ENCODE measurements around the gene ARFGEF2. TPM values are rescaled to one million over a fixed set of nuclear protein-coding genes. Genes with fewer than 3 reads are reported as not detected.
"Not testable (repeated sequence)": the region's sequence is repeated elsewhere in the genome, so short reads cannot be mapped to it uniquely, and the experiment has no call there.

Gene ARFGEF2
- total and polyA plus RNA-seq, 2 donors = 11.1 to 17.8 TPM

DNA sequence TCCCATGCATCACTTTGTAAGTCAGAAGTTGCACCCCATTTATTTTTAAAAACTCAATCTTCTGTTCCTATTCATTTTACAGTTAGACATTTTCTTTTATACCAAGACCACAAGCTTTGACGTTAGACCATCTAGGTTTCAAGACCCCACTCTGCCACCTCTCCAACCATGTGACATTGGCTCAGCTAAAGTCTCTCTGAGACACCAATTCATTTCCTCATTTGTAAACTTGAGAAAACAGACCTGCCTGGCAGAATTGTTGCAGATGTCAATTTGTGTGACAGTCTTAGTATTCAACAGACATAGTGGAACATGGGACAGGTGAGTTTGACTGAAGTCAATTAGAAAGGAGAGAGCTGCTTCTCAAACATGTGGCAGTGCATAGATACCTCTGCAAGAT lies 69.0 kb downstream of the ARFGEF2 start:
- Histone ChIP-seq H3K27me3 (ENCODE audit: control insufficient read depth in 2 of 2, insufficient read depth in 1 of 2, low read length in 1 of 2) (no peaks in the 10 kb centered on the region), H3K36me3 (ENCODE audit: control insufficient read depth in 2 of 2, insufficient read depth in 2 of 2, low read length in 1 of 2) (peaks cover 63 to 82% of the 10 kb centered on the region in 2 donors), H3K4me1 (ENCODE audit: control insufficient read depth in 2 of 2, insufficient read depth in 2 of 2, low read length in 2 of 2) (no peaks in the 10 kb centered on the region), H3K4me3 (ENCODE audit: low read length in 2 of 2) (no peak overlapping the region), H3K27ac (ENCODE audit: low read depth in 1 of 2, low read length in 1 of 2) (no peak overlapping the region), H3K9me3 (ENCODE audit: control insufficient read depth in 2 of 2, insufficient read depth in 1 of 2, low read length in 1 of 2) (no peaks in the 10 kb centered on the region)
- WGBS = 98% methylated on average over 1 of the region's 1 CpG
- no peak for DNase-seq (ENCODE audit: low read depth in 6 of 9, low spot score in 9 of 9)

- WGBS = 72% methylated on average over 4 of the region's 4 CpGs
- no peaks in the 10 kb centered on the region for H3K27me3 ChIP-seq (ENCODE audit: control insufficient read depth in 2 of 2, insufficient read depth in 1 of 2, low read length in 1 of 2)
- no peaks in the 10 kb centered on the region for H3K4me1 ChIP-seq (ENCODE audit: control insufficient read depth in 2 of 2, insufficient read depth in 2 of 2, low read length in 2 of 2)
- DNase-seq (ENCODE audit: low read depth in 6 of 9, low spot score in 9 of 9) = no peak
- no peaks in the 10 kb centered on the region for H3K9me3 ChIP-seq (ENCODE audit: control insufficient read depth in 2 of 2, insufficient read depth in 1 of 2, low read length in 1 of 2)
- no peak overlapping the region for H3K27ac ChIP-seq (ENCODE audit: low read depth in 1 of 2, low read length in 1 of 2)
- peaks cover 57 to 74% of the 10 kb centered on the region in 2 donors for H3K36me3 ChIP-seq (ENCODE audit: control insufficient read depth in 2 of 2, insufficient read depth in 2 of 2, low read length in 1 of 2)
- H3K4me3 ChIP-seq (ENCODE audit: low read length in 2 of 2) = no peak overlapping the region
Measured at GRCh38 chr20:48995589-48995988, 74.1 kb downstream of the ARFGEF2 start.

DNA sequence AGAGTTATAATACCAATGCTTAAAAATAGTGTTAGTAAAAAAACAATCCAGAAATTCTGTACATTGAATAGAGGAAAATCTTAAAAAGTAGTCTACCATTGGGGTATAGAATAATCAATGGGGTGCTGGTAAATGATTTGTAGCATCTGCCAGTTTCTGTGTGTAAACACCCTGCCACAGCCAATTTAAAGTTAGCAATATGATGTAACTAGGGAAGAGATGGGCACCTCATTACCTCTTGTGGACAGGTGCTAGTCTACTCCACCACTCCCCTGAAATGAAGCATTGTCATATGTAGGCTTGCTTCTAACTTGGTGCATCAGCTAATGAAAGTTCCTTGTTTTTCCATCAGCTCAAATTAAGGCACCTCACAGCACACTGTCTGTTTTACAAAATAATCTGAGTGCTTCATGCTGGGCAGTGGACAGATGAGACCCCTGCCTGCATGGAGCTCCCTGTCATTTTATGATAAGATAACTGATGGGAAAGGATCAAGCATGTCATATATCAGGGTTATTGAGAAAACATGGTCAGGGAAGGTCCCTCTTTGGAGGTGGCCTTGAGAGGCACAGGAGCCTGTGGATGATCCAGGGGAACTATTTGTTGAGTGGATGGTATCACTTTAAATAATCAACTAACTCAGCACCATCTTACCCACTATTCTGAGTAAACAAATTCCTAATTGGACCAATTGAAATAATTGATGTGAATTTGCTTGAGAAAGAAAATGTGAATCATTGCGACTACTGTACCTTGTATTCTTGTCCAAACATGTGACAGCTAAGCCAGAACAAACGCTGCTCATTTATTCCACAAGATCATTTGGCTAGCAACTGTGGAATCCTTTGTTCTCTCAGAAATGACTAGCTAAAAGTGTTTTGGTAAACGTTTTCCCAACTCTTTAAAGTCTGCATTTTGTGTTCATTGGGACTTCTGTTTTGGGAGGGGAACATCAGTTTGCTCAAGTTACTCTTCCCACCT lies 78.7 kb downstream of the ARFGEF2 start:
- Histone ChIP-seq H3K27me3 (ENCODE audit: control insufficient read depth in 2 of 2, insufficient read depth in 1 of 2, low read length in 1 of 2) (no peaks in the 10 kb centered on the region), H3K4me1 (ENCODE audit: control insufficient read depth in 2 of 2, insufficient read depth in 2 of 2, low read length in 2 of 2) (no peaks in the 10 kb centered on the region), H3K4me3 (ENCODE audit: low read length in 2 of 2) (no peak overlapping the region), H3K27ac (ENCODE audit: low read depth in 1 of 2, low read length in 1 of 2) (no peak overlapping the region), H3K36me3 (ENCODE audit: control insufficient read depth in 2 of 2, insufficient read depth in 2 of 2, low read length in 1 of 2) (peaks cover 39 to 46% of the 10 kb centered on the region in 2 donors), H3K9me3 (ENCODE audit: control insufficient read depth in 2 of 2, insufficient read depth in 1 of 2, low read length in 1 of 2) (no peaks in the 10 kb centered on the region)
- 90% methylated on average over 3 of the region's 3 CpGs for WGBS
- DNase-seq (ENCODE audit: low read depth in 6 of 9, low spot score in 9 of 9) = no peak

DNA sequence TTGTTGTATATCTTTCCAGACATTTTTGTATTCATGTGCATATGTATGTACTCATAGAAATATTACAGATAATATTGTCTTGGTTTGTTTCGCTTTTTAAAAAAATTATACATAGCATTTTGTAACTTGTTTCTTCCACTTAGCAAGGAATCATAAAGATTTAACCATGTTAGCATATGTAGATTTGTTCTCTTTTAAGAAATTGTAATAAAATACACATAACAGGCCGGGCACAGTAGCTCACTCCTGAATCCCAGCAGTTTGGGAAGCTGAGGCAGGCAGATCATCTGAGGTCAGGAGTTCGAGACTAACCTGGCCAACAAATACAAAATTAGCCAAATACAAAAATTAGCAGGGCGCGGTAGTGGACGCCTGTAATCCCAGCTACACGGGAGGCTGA lies 80.2 kb downstream of the ARFGEF2 start:
- H3K36me3 ChIP-seq (ENCODE audit: control insufficient read depth in 2 of 2, insufficient read depth in 2 of 2, low read length in 1 of 2) = peaks cover 41 to 45% of the 10 kb centered on the region in 2 donors

GRCh38 chr20:49006446-49006980 lies 85.0 kb downstream of the ARFGEF2 start:
- Histone ChIP-seq H3K9me3 (ENCODE audit: control insufficient read depth in 2 of 2, insufficient read depth in 1 of 2, low read length in 1 of 2) (no peaks in the 10 kb centered on the region), H3K4me1 (ENCODE audit: control insufficient read depth in 2 of 2, insufficient read depth in 2 of 2, low read length in 2 of 2) (no peaks in the 10 kb centered on the region), H3K27ac (ENCODE audit: low read depth in 1 of 2, low read length in 1 of 2) (no peak overlapping the region), H3K4me3 (ENCODE audit: low read length in 2 of 2) (no peak overlapping the region), H3K36me3 (ENCODE audit: control insufficient read depth in 2 of 2, insufficient read depth in 2 of 2, low read length in 1 of 2) (peaks cover 29 to 43% of the 10 kb centered on the region in 2 donors), H3K27me3 (ENCODE audit: control insufficient read depth in 2 of 2, insufficient read depth in 1 of 2, low read length in 1 of 2) (no peaks in the 10 kb centered on the region)
- WGBS = 91% methylated on average over 8 of the region's 8 CpGs
- no peak for DNase-seq (ENCODE audit: low read depth in 6 of 9, low spot score in 9 of 9)

More for the DNA sequence above, 80.2 kb downstream of the ARFGEF2 start:
- Histone ChIP-seq H3K27ac (ENCODE audit: low read depth in 1 of 2, low read length in 1 of 2) (no peak overlapping the region), H3K27me3 (ENCODE audit: control insufficient read depth in 2 of 2, insufficient read depth in 1 of 2, low read length in 1 of 2) (no peaks in the 10 kb centered on the region), H3K4me1 (ENCODE audit: control insufficient read depth in 2 of 2, insufficient read depth in 2 of 2, low read length in 2 of 2) (no peaks in the 10 kb centered on the region), H3K4me3 (ENCODE audit: low read length in 2 of 2) (no peak overlapping the region), H3K9me3 (ENCODE audit: control insufficient read depth in 2 of 2, insufficient read depth in 1 of 2, low read length in 1 of 2) (no peaks in the 10 kb centered on the region)
- 99% methylated on average over 7 of the region's 7 CpGs for WGBS
- DNase-seq (ENCODE audit: low read depth in 6 of 9, low spot score in 9 of 9) = no peak

DNA sequence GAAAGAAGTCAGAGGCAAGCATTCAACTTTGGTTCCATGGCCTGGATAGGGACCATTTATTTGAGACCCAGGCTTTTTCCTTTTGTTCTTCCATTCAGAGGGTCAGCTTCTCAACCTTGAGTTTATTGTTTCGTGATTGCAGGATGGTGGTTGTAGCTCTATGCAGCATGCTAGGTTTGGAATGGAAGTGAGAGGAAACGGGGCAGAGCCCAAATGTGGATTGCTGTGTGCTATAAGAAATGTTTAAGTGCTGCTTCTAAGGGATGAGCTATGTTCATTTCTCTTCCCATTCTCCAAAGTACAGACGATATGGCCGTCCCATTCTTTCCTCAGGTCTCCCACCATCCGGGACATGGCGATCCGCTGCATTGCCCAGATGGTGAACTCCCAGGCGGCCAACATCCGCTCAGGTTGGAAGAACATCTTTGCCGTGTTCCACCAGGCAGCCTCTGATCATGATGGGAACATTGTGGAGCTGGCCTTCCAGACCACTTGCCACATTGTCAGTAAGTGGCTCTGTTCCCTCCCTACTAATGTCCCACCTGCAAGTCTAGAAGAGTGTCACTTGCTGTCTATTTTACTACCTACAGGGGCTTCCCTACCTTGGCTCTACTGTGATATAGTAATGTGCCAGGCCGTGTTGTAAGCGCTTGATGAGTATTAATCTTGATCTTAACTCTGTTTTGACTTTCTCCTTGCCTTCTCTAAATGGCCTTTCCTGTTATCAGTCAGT lies 88.6 kb downstream of the ARFGEF2 start:
- no peak overlapping the region for H3K27ac ChIP-seq (ENCODE audit: low read depth in 1 of 2, low read length in 1 of 2)
- H3K27me3 ChIP-seq (ENCODE audit: control insufficient read depth in 2 of 2, insufficient read depth in 1 of 2, low read length in 1 of 2) = no peaks in the 10 kb centered on the region
- DNase-seq (ENCODE audit: low read depth in 6 of 9, low spot score in 9 of 9) = no peak
- WGBS = 98% methylated on average over 12 of the region's 12 CpGs
- H3K9me3 ChIP-seq (ENCODE audit: control insufficient read depth in 2 of 2, insufficient read depth in 1 of 2, low read length in 1 of 2) = no peaks in the 10 kb centered on the region
- no peaks in the 10 kb centered on the region for H3K4me1 ChIP-seq (ENCODE audit: control insufficient read depth in 2 of 2, insufficient read depth in 2 of 2, low read length in 2 of 2)
- peaks cover 44 to 64% of the 10 kb centered on the region in 2 donors for H3K36me3 ChIP-seq (ENCODE audit: control insufficient read depth in 2 of 2, insufficient read depth in 2 of 2, low read length in 1 of 2)
- H3K4me3 ChIP-seq (ENCODE audit: low read length in 2 of 2) = no peak overlapping the region

- H3K36me3 ChIP-seq (ENCODE audit: control insufficient read depth in 2 of 2, insufficient read depth in 2 of 2, low read length in 1 of 2) = peaks cover 57 to 59% of the 10 kb centered on the region in 2 donors
- WGBS = 97% methylated on average over 5 of the region's 5 CpGs
Measured at GRCh38 chr20:49024220-49024619, 102.7 kb downstream of the ARFGEF2 start.

GRCh38 chr20:49028177-49028576 lies 106.7 kb downstream of the ARFGEF2 start:
- not testable (repeated sequence) for H3K4me1 ChIP-seq (ENCODE audit: control insufficient read depth in 2 of 2, insufficient read depth in 2 of 2, low read length in 2 of 2); H3K27me3 ChIP-seq (ENCODE audit: control insufficient read depth in 2 of 2, insufficient read depth in 1 of 2, low read length in 1 of 2); H3K4me3 ChIP-seq (ENCODE audit: low read length in 2 of 2); H3K9me3 ChIP-seq (ENCODE audit: control insufficient read depth in 2 of 2, insufficient read depth in 1 of 2, low read length in 1 of 2); DNase-seq (ENCODE audit: low read depth in 6 of 9, low spot score in 9 of 9); H3K27ac ChIP-seq (ENCODE audit: low read depth in 1 of 2, low read length in 1 of 2)
- 99% methylated on average over 2 of the region's 2 CpGs for WGBS
- peaks cover 56 to 67% of the 10 kb centered on the region in 2 donors for H3K36me3 ChIP-seq (ENCODE audit: control insufficient read depth in 2 of 2, insufficient read depth in 2 of 2, low read length in 1 of 2)

More at GRCh38 chr20:49024220-49024619, 102.7 kb downstream of the ARFGEF2 start:
- no peak for DNase-seq (ENCODE audit: low read depth in 6 of 9, low spot score in 9 of 9)
- Histone ChIP-seq H3K27ac (ENCODE audit: low read depth in 1 of 2, low read length in 1 of 2) (no peak overlapping the region), H3K4me3 (ENCODE audit: low read length in 2 of 2) (no peak overlapping the region), H3K4me1 (ENCODE audit: control insufficient read depth in 2 of 2, insufficient read depth in 2 of 2, low read length in 2 of 2) (no peaks in the 10 kb centered on the region), H3K9me3 (ENCODE audit: control insufficient read depth in 2 of 2, insufficient read depth in 1 of 2, low read length in 1 of 2) (no peaks in the 10 kb centered on the region), H3K27me3 (ENCODE audit: control insufficient read depth in 2 of 2, insufficient read depth in 1 of 2, low read length in 1 of 2) (no peaks in the 10 kb centered on the region)

DNA sequence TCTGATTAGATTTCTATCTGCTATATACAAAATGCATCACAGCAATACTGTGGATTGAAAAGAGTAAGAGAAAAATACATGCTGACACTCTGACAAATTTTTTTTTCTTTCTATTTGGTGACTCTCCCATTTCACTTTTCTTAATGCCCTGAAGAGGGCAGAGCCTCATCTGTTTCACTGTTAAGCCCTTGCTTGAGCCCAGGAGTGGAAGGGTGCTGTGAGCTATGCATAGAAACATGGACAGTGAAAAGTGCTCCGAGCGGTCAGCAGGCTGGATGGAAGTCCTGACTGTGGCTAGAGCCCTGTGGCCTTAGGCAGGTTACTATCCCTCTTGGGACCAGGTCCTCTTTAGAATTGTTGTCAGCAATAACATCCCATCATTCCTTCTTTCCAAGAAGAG lies 107.2 kb downstream of the ARFGEF2 start:
- 99% methylated on average over 2 of the region's 2 CpGs for WGBS
- Histone ChIP-seq H3K4me3 (ENCODE audit: low read length in 2 of 2) (no peak overlapping the region), H3K27ac (ENCODE audit: low read depth in 1 of 2, low read length in 1 of 2) (no peak overlapping the region), H3K9me3 (ENCODE audit: control insufficient read depth in 2 of 2, insufficient read depth in 1 of 2, low read length in 1 of 2) (no peaks in the 10 kb centered on the region), H3K36me3 (ENCODE audit: control insufficient read depth in 2 of 2, insufficient read depth in 2 of 2, low read length in 1 of 2) (peaks cover 56 to 69% of the 10 kb centered on the region in 2 donors), H3K4me1 (ENCODE audit: control insufficient read depth in 2 of 2, insufficient read depth in 2 of 2, low read length in 2 of 2) (no peaks in the 10 kb centered on the region), H3K27me3 (ENCODE audit: control insufficient read depth in 2 of 2, insufficient read depth in 1 of 2, low read length in 1 of 2) (no peaks in the 10 kb centered on the region)
- no peak for DNase-seq (ENCODE audit: low read depth in 6 of 9, low spot score in 9 of 9)

Measured in thymus (tissue), 11 donors.